Activated B cell treated with CpG ODN at 0.5 μM for 24 hours (primary cell): Measurements from ENCODE around the gene EGLN1. TPM values are rescaled to one million over a fixed set of nuclear protein-coding genes. Genes with fewer than 3 reads are reported as not detected.

Source experiments
- ATAC-seq: fragments of 200-7000 bp; cut with Tn5 transposase; one replicate; pipeline ENCODE4 v1.10.0; 2021; ENCODE audit warnings: low read depth, mild to moderate bottlenecking, moderate library complexity
- CTCF ChIA-PET: fragments of 350-600 bp; sonication (Branson Sonifier 250); formaldehyde crosslinking; loops from one replicate; lab custom pipeline; 2021; ENCODE audit warnings: antibody characterized with exemption; lab: Charles Lee
- POLR2A ChIA-PET: fragments of 350-600 bp; sonication (Branson Sonifier 250); formaldehyde crosslinking; loops from one replicate; lab custom pipeline; 2021; ENCODE audit warnings: antibody characterized with exemption; lab: Charles Lee
- DNase-seq: peaks from one replicate; pipeline ENCODE4 v3.0.0; 2022
- H3K27ac Mint-ChIP-seq: one replicate; pipeline ENCODE4 v1.8.0; 2020; ENCODE audit warnings: mixed read lengths
- H3K27me3 Mint-ChIP-seq: one replicate; pipeline ENCODE4 v1.8.0; 2021; ENCODE audit warnings: mixed read lengths
- H3K36me3 Mint-ChIP-seq: one replicate; pipeline ENCODE4 v1.8.0; 2021; ENCODE audit warnings: low read depth, mixed read lengths
- H3K4me1 Mint-ChIP-seq: one replicate; pipeline ENCODE4 v1.8.0; 2021; ENCODE audit warnings: mixed read lengths
- H3K4me3 Mint-ChIP-seq: one replicate; pipeline ENCODE4 v1.8.0; 2020; ENCODE audit warnings: mild to moderate bottlenecking, mixed read lengths
- H3K9me3 Mint-ChIP-seq: one replicate; pipeline ENCODE4 v1.8.0; 2020; ENCODE audit warnings: mixed read lengths
- intact Hi-C: fragments of 100-400 bp; cut with micrococcal nuclease; formaldehyde crosslinking; loops from one replicate; pipeline ENCODE4 v1.15.1; 2024
- total RNA-seq: library from RNA; stranded (reverse); gene quantifications from 2 replicates; pipeline ENCODE4 v1.2.3, GENCODE V29; 2022
- TF ChIP-seq, protein P1 (sequence below): fragments of 200-600 bp; IDR thresholded peaks from one replicate; pipeline ENCODE4 v1.8.0; 2022; ENCODE audit warnings: antibody characterized with exemption, mild to moderate bottlenecking

The EGLN1 gene
- total RNA-seq, 1 donor from 2014 or later: 15.6 TPM

DNA sequence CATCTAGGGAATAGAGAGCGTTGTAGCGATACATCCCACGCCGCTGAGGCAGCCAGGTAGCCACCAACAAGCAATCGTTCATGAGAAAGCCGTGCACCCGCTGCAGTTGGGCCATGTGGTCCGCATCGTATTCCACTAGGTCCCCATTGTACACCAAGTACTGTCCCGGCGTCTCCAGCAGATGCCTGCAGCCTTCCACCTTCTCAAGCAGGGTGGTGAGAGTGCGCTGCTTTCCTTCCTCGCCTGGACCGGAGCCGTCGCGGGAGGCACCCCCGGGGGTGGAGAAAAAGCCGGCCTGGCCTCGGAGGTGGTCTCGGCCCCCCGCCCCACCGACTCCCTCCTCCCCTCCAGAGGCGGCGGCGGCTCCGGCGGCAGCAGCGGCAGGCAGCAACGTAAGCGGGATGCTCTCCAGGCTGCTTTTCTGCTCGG is 85.0 kb downstream of the EGLN1 start:
- POLR2A ChIA-PET: interaction anchor here (0.8 to 2.5 kb wide), 10 partner anchors 12 to 1779 kb away, joined by 3 to 23 read pairs (median 5); partner anchors contain the start of genes ABCB10, EGLN1, GNPAT and TSNAX
- Mint-ChIP-seq H3K27ac (peak overlapping the region; percentile 99), H3K27me3 (peaks cover 1% of the 10 kb centered on the region), H3K4me3 (peak overlapping the region; percentile 99), H3K36me3 (peaks cover 56% of the 10 kb centered on the region), H3K9me3 (no peaks in the 10 kb centered on the region), H3K4me1 (peaks cover 69% of the 10 kb centered on the region)
- TF ChIP-seq, protein P1, sequence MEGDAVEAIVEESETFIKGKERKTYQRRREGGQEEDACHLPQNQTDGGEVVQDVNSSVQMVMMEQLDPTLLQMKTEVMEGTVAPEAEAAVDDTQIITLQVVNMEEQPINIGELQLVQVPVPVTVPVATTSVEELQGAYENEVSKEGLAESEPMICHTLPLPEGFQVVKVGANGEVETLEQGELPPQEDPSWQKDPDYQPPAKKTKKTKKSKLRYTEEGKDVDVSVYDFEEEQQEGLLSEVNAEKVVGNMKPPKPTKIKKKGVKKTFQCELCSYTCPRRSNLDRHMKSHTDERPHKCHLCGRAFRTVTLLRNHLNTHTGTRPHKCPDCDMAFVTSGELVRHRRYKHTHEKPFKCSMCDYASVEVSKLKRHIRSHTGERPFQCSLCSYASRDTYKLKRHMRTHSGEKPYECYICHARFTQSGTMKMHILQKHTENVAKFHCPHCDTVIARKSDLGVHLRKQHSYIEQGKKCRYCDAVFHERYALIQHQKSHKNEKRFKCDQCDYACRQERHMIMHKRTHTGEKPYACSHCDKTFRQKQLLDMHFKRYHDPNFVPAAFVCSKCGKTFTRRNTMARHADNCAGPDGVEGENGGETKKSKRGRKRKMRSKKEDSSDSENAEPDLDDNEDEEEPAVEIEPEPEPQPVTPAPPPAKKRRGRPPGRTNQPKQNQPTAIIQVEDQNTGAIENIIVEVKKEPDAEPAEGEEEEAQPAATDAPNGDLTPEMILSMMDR: no peak
- CTCF ChIA-PET: interaction anchor here (1.5 kb wide), 1 partner anchor 20 kb away, joined by 7 read pairs; no protein-coding TSS in a partner anchor
- no peak for ATAC-seq
- intact Hi-C loops: loop anchor here (1.0 to 10.0 kb wide), 6 partner anchors 96 to 470 kb away; partner anchors contain the start of genes ARV1, C1orf198, FAM89A and GNPAT
- DNase-seq: no peak

DNA sequence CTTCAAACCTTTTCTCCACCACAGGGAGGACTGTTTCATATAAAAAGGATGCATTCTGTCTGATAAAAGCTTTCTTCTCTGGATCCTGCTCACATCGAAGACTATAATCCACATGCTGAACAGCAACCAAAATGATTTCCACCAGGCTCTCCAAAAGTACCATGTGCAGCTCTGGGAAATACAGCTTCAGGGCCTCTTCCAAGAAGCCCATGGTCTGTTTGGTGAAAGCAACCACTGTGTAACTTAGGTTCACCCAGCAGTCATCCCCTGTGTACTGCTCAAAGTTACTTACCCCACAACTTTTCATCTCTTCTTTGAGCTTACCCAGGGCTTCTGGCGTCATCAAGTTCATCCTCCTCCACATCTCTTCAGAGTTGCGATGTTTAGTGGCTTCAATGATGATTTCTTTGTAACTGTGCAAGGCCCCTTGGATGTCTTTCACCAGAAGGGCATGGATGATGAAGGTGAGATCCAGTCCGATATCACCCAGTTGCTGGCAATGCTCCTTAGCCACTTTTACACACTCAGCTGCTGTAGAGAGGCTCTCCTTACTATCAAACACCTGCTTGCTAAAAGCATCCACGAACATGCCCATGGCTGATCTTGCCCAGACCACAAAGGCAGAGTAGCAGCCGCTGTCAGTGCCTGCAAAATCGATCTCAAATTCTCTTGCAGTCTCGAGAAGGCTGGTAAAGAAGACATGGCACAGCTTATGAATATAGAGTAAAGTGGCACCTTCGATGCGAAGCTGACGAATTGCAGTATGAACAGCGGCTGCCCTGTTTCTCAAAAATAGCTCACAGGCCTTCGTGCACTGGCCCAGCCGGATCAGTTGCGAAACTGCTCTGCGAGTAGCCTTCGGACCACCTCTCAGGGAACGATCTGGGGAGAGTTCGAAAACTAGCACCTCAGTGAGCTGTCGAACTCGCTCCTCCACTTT is 86.2 kb downstream of the EGLN1 start:
- ATAC-seq (no peak), DNase-seq (no peak)
- POLR2A ChIA-PET: interaction anchor here (0.7 kb wide), 1 partner anchor 88 kb away, joined by 3 read pairs; no protein-coding TSS in a partner anchor
- Mint-ChIP-seq H3K4me3 (peak overlapping the region; percentile 99), H3K27ac (peak overlapping the region; percentile 77), H3K9me3 (no peaks in the 10 kb centered on the region), H3K36me3 (peaks cover 59% of the 10 kb centered on the region), H3K27me3 (peaks cover 1% of the 10 kb centered on the region), H3K4me1 (peaks cover 74% of the 10 kb centered on the region)
- TF ChIP-seq, protein P1: no peak
- intact Hi-C loops: loop anchor here (2.0 to 10.0 kb wide), 4 partner anchors 121 to 469 kb away; partner anchors contain the start of genes C1orf198 and FAM89A
- CTCF ChIA-PET: no interaction called here

DNA sequence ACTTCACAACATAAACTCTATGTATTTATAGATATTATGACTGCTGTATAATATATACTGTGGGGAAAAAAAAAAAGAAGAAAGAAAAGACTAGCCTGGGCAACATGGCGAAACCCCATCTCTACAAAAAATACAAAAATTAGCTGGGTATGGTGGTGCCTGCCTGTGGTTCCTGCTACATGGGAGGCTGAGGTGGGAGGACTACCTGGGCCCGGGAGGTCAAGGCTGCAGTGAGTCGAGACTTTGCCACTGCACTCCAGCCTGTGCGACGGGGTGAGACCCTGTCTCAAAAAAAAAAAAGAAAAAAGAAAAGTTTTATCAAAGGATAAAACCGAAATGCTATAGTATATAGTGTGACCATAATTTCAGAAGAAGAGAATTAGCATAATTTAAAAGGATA is 87.1 kb downstream of the EGLN1 start:
- ChIA-PET POLR2A (interaction anchor here (0.7 kb wide), 1 partner anchor 87 kb away, joined by 3 read pairs; no protein-coding TSS in a partner anchor), CTCF (no interaction called here)
- Mint-ChIP-seq H3K27ac (no peak overlapping the region), H3K9me3 (no peaks in the 10 kb centered on the region), H3K4me1 (peaks cover 78% of the 10 kb centered on the region), H3K36me3 (peaks cover 54% of the 10 kb centered on the region), H3K27me3 (peaks cover 1% of the 10 kb centered on the region), H3K4me3 (peak overlapping the region; percentile 48)
- TF ChIP-seq, protein P1: no peak
- intact Hi-C loops: loop anchor here (5.0 to 10.0 kb wide), 3 partner anchors 120 to 468 kb away; partner anchors contain the start of gene C1orf198
- DNase-seq (no peak), ATAC-seq (no peak)

DNA sequence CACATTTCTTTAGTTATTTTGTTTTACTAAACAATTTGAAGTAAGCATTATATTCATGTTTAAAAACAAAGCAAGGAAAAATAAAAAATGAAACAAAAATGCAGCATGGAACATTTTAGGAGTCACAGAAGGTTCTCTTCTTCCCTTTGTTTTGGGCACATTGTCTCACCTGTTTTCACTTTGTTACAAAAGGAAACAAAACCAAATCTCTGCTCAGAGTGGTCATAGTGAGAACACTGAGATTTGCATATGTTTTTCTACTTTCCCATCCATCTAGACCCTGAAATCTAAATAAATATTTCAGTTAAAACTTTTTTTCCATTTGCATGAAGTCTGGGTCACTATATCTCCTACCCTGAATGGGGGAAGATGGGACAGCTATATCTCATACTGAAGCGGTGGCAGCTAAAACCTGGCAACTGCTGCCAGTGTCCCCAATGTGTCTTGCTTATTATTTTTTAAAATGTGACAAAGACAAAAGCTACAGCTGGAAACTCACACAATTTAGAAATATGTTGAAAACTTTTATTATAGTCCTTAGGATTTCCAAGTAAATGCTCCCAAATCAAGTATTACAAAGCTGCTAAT is 87.9 kb downstream of the EGLN1 start:
- Mint-ChIP-seq H3K4me3 (peak overlapping the region; percentile 48), H3K4me1 (peaks cover 76% of the 10 kb centered on the region), H3K27me3 (peaks cover 1% of the 10 kb centered on the region), H3K27ac (no peak overlapping the region), H3K9me3 (no peaks in the 10 kb centered on the region), H3K36me3 (peaks cover 54% of the 10 kb centered on the region)
- CTCF ChIA-PET: no interaction called here
- ATAC-seq (no peak), DNase-seq (no peak)
- TF ChIP-seq, protein P1: no peak
- intact Hi-C loops: loop anchor here (10.0 kb wide), 2 partner anchors 119 to 419 kb away; no protein-coding TSS in a partner anchor
- POLR2A ChIA-PET: no interaction called here
